ENCODE results near the gene NCOA3.

NCOA3 gene

GRCh38 chr20:47482705-47483104, 19.0 kb upstream of the NCOA3 start:
- no peak for TF ChIP-seq ZFP30 (CRISPR knock-in tag; IDR thresholded peaks at IDR 0.05)
- TF ChIP-seq, protein P1, sequence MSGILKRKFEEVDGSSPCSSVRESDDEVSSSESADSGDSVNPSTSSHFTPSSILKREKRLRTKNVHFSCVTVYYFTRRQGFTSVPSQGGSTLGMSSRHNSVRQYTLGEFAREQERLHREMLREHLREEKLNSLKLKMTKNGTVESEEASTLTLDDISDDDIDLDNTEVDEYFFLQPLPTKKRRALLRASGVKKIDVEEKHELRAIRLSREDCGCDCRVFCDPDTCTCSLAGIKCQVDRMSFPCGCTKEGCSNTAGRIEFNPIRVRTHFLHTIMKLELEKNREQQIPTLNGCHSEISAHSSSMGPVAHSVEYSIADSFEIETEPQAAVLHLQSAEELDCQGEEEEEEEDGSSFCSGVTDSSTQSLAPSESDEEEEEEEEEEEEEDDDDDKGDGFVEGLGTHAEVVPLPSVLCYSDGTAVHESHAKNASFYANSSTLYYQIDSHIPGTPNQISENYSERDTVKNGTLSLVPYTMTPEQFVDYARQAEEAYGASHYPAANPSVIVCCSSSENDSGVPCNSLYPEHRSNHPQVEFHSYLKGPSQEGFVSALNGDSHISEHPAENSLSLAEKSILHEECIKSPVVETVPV (CRISPR knock-in tag; IDR thresholded peaks at IDR 0.05): no peak
- TF ChIP-seq BACH2 (CRISPR knock-in tag; IDR thresholded peaks at IDR 0.05; ENCODE audit: borderline replicate concordance): no peak
- no peak for TF ChIP-seq PPARA (CRISPR knock-in tag; IDR thresholded peaks at IDR 0.05; ENCODE audit: borderline replicate concordance)
- no peak for TF ChIP-seq TCF4 (CRISPR knock-in tag; IDR thresholded peaks at IDR 0.05; ENCODE audit: borderline replicate concordance)
- no peak for TF ChIP-seq ZC3H10 (CRISPR knock-in tag; IDR thresholded peaks at IDR 0.05)
- TF ChIP-seq ZNF565 (CRISPR knock-in tag; conservative IDR thresholded peaks at IDR 0.05; ENCODE audit: low read depth): no peak
- ATAC-seq: no peak

- no peak for ATAC-seq
- TF ChIP-seq TCF4 (CRISPR knock-in tag; IDR thresholded peaks at IDR 0.05; ENCODE audit: borderline replicate concordance) (no peak), PATZ1 (CRISPR knock-in tag; IDR thresholded peaks at IDR 0.05; ENCODE audit: borderline replicate concordance) (no peak), RARB (CRISPR knock-in tag; IDR thresholded peaks at IDR 0.05) (no peak), ZC3H10 (CRISPR knock-in tag; IDR thresholded peaks at IDR 0.05) (no peak), SNAI2 (CRISPR knock-in tag; IDR thresholded peaks at IDR 0.05) (no peak)
- TF ChIP-seq, protein P2, sequence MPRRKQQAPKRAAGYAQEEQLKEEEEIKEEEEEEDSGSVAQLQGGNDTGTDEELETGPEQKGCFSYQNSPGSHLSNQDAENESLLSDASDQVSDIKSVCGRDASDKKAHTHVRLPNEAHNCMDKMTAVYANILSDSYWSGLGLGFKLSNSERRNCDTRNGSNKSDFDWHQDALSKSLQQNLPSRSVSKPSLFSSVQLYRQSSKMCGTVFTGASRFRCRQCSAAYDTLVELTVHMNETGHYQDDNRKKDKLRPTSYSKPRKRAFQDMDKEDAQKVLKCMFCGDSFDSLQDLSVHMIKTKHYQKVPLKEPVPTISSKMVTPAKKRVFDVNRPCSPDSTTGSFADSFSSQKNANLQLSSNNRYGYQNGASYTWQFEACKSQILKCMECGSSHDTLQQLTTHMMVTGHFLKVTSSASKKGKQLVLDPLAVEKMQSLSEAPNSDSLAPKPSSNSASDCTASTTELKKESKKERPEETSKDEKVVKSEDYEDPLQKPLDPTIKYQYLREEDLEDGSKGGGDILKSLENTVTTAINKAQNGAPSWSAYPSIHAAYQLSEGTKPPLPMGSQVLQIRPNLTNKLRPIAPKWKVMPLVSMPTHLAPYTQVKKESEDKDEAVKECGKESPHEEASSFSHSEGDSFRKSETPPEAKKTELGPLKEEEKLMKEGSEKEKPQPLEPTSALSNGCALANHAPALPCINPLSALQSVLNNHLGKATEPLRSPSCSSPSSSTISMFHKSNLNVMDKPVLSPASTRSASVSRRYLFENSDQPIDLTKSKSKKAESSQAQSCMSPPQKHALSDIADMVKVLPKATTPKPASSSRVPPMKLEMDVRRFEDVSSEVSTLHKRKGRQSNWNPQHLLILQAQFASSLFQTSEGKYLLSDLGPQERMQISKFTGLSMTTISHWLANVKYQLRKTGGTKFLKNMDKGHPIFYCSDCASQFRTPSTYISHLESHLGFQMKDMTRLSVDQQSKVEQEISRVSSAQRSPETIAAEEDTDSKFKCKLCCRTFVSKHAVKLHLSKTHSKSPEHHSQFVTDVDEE (CRISPR knock-in tag; IDR thresholded peaks at IDR 0.05): no peak
These were observed 17.4 kb upstream of the NCOA3 start for GRCh38 chr20:47484303-47484702.

DNA sequence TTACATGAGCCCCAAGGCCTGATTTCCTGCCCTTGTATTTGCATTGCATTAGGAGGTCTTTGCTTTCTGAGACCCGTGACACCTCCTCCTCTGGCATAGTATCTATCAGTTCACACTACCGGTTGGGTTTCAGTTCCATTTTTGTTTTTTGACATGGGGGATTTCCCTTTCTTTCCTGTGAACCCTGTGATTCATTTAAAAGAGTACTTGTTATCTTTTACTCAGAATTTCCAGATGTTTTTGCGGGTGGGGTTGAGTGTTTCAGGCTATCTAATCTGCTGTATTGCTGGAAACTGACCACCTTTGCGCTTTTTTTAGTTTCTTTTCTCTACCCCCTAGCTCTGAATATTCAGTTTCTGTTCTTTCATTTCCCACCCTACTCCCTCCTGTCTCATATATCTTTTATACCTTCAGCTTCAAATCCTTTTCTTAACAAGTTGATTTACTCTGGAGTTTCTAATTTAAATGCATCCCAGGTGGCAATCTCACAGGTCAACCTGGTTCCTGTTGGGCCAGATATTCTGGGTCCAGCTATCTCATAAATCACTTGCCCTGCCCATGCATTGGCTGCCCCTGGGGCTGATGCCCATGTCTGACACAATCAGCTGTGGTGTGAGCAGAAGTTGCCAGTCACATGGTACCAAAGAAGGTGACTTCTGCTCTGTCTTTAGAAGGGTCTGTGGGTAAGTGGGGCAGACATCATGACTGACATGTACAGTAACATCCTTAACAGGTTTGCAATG, 14.3 kb upstream of the NCOA3 start:
- TF ChIP-seq GLIS3 (CRISPR knock-in tag; IDR thresholded peaks at IDR 0.05): no peak
- no peak for ATAC-seq

DNA sequence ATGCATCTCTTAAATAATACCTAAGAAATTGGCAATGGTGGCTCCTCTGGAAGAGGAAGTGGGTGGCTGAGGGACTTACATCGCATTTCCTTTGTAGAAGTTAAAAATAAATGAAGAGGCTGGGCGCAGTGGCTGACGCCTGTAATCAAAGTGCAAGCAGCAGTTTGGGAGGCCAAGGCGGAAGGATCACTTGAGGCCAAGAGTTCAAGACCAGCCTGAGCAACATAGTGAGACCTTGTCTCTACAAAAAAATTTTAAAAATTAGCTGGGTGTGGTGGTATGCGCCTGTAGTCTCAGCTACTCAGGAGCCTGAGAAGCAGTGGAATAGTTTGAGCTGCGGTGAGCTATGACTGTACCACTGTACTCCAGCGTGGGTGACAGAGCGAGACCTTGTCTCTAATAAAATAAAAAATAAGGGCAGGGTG, 12.2 kb upstream of the NCOA3 start:
- no peak for ATAC-seq
- TF ChIP-seq ZNF8 (CRISPR knock-in tag; IDR thresholded peaks at IDR 0.05): no peak
- TF ChIP-seq TCF4 (CRISPR knock-in tag; IDR thresholded peaks at IDR 0.05; ENCODE audit: borderline replicate concordance): no peak

GRCh38 chr20:47490795-47491194, 10.9 kb upstream of the NCOA3 start:
- ATAC-seq: no peak
- no peak for TF ChIP-seq ISL1 (CRISPR knock-in tag; IDR thresholded peaks at IDR 0.05)
- TF ChIP-seq TOX (CRISPR knock-in tag; IDR thresholded peaks at IDR 0.05; ENCODE audit: borderline replicate concordance): no peak
- TF ChIP-seq TCF4 (CRISPR knock-in tag; IDR thresholded peaks at IDR 0.05; ENCODE audit: borderline replicate concordance): no peak
- no peak for TF ChIP-seq ZNF70 (CRISPR knock-in tag; IDR thresholded peaks at IDR 0.05)
- TF ChIP-seq, protein P1 (CRISPR knock-in tag; IDR thresholded peaks at IDR 0.05): no peak
- TF ChIP-seq ARNTL (CRISPR knock-in tag; IDR thresholded peaks at IDR 0.05; ENCODE audit: borderline replicate concordance, low read depth): no peak
- no peak for TF ChIP-seq ZFP3 (CRISPR knock-in tag; IDR thresholded peaks at IDR 0.05)
- TF ChIP-seq, protein P3, sequence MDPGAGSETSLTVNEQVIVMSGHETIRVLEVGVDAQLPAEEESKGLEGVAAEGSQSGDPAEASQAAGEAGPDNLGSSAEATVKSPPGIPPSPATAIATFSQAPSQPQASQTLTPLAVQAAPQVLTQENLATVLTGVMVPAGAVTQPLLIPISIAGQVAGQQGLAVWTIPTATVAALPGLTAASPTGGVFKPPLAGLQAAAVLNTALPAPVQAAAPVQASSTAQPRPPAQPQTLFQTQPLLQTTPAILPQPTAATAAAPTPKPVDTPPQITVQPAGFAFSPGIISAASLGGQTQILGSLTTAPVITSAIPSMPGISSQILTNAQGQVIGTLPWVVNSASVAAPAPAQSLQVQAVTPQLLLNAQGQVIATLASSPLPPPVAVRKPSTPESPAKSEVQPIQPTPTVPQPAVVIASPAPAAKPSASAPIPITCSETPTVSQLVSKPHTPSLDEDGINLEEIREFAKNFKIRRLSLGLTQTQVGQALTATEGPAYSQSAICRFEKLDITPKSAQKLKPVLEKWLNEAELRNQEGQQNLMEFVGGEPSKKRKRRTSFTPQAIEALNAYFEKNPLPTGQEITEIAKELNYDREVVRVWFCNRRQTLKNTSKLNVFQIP (CRISPR knock-in tag; IDR thresholded peaks at IDR 0.05; ENCODE audit: borderline replicate concordance, low read depth): no peak
- no peak for TF ChIP-seq ZNF8 (CRISPR knock-in tag; IDR thresholded peaks at IDR 0.05)
- no peak for TF ChIP-seq OSR1 (CRISPR knock-in tag; IDR thresholded peaks at IDR 0.05)
